Stimulated activated naive CD4-positive, alpha-beta T cell treated with Interleukin-2 at 50 U/mL for 16 hours (primary cell): ENCODE results near the gene SH3TC1.

Experiments
- DNase-seq: peaks from one replicate; lab custom pipeline; 2025; lab: John Stamatoyannopoulos, UW

Gene SH3TC1

DNA sequence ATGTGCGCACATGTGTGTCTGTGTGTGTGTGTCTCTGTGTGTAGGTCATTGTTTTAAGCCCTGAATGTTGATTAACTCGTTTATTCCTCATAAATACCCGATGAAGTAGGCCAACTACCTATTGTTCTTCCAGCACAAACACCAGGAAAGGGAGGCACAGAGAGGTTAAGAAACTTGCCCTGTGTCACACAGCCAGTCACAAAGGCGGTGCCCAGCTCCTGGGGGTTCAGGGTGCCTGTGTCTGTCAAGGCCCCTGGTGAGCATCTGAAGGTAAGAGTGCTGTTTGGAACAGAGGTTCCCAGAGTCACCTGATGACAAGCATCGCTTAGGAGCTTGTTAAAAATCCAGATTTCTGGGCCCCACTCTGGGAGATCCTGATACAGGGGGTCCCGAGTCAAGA is 18.0 kb upstream of the SH3TC1 start:
- DNase-seq, result no peak

- DNase-seq, result no peak
These were observed 17.2 kb upstream of the SH3TC1 start for GRCh38 chr4:8181844-8182243.

- DNase-seq, result no peak
These were observed 16.8 kb upstream of the SH3TC1 start for GRCh38 chr4:8182294-8182693.

DNA sequence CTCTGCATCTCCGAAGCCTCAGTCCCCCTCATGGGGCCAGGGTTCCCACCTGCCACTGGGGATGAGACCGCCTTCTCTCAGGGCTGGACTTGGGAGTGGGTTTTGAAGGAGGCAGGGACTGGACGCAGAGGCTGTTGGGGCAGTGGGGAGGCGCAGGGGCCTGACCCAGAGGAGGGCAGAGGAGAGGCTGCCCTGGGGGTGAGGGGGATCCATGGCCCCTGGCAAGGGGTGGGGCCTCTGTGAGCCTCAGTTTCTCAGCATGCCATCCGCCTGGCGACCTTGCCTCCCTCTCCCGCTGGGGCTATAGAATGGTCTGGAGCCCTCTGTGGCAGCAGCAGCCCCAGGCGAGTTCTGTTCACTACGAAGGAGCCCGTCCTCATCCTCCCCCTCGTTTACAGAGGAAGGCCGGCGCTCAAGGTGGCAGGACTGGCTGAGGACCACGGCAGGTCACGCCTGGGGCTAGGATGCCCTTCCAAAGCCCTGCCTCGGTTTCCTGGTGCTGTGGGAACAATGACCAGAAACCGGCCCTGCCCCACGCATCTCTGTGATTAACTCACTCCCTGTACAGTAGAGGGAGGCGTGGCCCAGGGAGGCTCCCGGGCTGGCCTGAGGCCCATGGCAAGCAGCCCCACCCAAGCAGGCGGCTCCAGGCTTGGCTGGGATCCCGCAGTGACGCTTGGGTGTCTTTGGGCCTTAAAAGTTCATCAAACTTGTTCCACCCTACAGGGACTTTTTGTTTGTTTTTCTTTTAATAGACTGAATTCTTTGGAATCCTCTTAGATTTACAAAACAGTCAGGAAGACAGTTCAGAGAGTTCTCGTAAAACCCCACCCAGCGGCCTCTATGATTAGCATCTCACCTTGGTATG is 16.0 kb upstream of the SH3TC1 start:
- no peak for DNase-seq

DNA sequence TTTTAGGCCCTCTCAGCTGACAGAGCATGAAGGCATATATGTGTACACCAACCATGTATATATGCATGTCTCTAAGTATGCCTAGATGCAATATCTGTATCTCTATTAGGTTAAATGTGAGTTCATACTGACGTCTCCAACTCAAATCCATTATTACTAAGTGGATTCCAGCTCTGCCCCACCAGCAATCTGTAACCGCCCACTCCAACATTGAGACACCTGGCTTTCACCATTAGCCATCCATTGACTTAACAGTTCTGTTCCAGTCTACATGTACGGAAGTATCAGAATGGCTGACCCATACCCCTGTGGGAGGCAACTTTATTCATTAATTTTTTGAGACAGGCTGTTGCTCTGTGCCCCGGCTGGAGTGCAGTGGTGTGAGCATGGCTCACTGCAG is 15.0 kb upstream of the SH3TC1 start:
- no peak for DNase-seq

DNA sequence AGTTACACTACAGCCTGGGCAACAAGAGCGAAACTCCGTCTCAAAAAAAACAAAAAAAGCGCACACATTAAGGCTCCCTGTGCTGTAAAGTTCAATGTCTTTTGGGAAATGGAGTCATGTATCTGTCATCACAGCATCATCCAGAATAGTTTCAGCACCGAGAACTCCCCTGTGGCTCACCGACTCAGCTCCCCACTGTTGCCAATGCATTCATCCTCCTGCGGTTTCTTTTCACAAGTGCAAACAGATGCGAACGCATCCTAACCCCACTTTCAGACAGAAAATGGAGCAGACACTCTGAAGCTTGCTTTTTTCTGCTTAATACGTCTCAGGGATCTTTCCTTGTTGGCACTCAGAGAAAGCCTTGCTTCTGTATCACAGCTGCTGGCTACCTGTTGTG is 13.8 kb upstream of the SH3TC1 start:
- DNase-seq, result no peak

GRCh38 chr4:8185930-8186329 is 13.2 kb upstream of the SH3TC1 start:
- no peak for DNase-seq

DNA sequence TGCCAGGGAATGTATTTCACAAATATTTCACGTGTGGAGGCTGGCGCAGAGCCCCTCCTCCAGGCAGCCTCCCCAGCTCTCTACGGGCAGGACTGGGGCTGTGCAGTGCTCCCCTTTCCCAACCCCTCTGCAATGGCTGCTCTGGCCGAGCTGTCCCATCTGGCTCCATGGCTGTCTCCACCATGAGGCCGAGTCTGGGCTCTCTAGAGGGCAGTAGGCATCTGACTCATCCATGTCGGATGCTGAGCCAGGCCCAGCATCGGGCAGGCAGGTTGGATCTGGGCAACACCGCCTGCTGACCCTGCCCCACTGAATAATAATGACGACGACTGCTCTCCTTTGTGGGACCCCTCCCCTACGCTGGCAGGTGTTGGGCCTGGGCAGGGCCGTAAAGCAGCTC is 11.0 kb upstream of the SH3TC1 start:
- DNase-seq, result no peak

DNA sequence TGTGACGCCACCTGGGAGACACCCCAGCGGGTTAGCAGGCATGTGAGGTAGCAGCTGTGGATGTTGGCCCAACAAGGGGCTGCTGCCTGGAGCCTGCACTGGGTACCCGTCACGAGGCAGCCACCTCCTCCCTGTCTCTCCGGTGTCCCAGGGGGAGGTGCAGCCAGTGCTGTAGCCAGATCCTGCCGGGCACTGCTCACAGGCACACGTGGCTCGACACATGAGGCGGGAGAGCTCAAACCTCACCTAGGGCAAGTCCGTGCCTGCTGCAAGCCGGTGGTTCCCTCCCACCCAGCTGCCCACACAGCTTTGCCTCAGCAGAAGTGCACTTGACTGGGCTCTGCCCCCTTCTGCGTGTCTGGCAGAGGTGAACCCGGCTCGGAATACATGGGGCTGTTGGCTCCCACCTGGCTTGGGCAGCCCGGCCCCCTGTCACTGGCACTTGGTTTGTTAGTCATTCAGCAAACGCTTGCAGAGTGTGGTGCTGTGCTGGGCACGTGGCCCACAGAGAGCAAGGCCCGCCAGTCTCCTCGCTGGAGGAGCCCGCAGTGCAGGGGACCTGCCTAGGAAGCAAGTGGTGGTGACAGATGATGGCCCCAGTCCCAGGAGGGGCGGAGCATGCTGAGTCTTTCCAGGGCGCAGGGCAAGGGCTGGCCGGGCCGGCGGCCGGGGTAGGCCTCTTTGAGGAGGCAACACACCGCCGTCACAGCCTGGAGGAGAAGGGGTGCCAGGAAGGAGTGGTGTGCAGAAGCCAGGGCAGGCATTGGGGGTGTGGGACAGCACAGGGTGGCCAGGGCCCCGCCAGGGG is 10.1 kb upstream of the SH3TC1 start:
- DNase-seq, result no peak

- no peak for DNase-seq
These were observed 9.3 kb upstream of the SH3TC1 start for GRCh38 chr4:8189551-8190466.

DNA sequence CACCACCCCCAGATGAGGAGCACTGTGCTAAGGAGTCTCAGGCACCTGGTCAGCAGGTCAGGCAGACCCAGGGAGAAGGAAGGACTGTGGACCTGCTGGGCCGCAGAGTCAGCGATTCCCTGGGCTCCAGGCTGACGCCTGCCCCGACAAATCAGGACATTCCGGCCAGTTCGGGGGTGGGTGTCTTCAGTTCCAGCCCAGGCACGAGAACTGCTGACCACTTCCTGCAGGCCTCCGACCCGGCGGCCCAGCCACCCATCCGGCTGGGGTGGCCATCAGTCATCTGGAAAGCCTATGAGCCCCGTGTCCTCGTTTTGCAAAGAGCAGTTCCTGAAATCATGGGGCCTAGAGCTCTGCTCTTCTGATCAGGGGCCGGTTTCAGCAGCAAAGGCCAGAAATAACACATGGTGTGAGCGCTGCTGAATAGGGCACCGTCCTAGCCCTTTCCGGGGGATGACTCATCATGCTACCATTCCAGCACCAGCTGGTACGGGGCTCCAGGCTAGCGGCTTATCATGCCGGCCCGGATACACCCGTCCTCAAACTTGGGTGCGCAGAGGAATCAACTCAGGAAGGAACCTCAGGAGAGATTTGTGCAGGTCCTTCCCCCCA is 7.8 kb upstream of the SH3TC1 start:
- DNase-seq, result no peak

- DNase-seq, result no peak
These were observed 6.0 kb upstream of the SH3TC1 start for GRCh38 chr4:8192748-8193738.

GRCh38 chr4:8194306-8195242 is 4.5 kb upstream of the SH3TC1 start:
- no peak for DNase-seq

GRCh38 chr4:8195431-8195830 is 3.7 kb upstream of the SH3TC1 start:
- no peak for DNase-seq

DNA sequence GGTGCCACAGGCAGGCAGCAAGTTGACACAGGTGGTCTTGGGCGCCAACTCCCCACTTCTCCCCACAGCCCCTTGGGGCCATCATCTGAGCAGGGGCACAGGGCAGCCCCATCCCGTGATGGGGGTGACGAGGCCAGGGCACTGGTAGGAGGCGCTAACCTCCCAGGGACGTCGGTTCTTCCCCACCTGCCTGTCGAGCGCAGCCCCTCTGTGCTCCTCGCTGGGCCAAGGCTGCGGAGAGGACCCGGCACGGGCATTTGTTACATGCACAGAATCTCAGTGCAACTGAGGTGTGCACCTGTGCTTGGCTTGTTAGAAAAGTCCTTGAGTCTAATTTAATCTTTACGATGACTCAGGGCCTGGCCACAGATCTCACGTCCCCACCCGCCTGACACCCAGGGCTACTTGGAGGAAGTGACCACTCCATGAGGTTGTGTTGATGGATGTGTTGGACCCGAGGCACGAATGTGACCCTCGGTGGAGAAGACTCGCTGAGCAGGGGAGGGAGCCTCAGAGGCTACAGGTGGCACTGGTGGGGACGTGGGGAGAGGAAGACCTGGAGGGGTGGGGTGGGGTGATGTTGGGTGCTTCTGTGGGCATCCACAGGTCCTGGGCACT is 3.1 kb upstream of the SH3TC1 start:
- no peak for DNase-seq

DNA sequence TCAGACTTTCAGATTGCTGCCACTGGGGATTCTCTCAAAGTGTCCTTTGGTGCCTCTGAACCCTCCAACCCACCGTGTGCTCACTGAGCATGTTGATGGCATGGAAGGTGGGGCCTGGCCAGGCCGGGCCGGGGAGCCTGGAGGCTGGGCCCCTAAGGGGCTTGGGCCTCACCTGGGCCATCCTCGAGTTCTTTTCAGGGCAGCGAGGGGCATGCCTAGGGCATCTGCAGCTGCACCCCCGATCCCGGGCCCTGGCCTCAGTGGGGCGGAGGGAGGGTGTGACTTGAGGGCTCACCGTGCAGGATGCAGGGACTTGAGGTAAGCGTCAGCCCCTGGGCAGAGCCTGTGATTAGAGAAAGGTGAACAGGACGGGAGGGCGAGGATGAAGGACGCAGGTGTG is 1.6 kb upstream of the SH3TC1 start:
- DNase-seq, result no peak

DNA sequence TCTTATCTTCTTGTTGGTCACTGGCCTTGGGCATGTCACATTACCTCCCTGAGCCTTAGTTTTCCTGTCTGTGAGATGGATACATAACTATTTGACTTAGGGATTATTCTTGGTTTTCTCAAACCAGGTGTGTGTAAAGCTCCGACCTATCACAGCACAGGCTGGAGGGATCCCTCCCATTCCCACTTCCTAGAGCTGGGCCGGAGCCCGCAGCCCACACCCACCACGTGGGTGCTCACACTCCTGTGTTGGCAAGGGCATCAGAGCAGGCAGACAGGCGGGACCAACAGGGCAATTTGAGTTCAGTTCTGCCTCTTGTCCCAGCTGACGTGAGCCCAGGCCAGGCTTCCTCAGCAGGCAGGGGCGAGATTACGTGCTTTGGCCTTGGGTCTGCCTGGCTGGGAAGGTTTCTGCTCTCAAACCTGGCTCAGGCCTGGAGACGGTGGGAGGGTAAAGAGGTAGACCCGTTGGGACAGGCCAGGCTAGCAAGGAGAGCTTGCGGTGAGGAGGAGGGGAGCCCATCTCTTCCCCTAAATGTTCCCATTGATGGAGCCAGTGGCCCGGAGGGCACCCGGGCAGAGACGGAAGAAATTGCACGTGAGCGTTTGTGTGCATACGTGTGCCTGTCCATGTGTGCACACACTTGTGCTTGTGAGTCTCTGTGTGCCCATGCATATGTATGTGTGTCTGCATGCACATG is 734 bp upstream of the SH3TC1 start:
- no peak for DNase-seq

DNA sequence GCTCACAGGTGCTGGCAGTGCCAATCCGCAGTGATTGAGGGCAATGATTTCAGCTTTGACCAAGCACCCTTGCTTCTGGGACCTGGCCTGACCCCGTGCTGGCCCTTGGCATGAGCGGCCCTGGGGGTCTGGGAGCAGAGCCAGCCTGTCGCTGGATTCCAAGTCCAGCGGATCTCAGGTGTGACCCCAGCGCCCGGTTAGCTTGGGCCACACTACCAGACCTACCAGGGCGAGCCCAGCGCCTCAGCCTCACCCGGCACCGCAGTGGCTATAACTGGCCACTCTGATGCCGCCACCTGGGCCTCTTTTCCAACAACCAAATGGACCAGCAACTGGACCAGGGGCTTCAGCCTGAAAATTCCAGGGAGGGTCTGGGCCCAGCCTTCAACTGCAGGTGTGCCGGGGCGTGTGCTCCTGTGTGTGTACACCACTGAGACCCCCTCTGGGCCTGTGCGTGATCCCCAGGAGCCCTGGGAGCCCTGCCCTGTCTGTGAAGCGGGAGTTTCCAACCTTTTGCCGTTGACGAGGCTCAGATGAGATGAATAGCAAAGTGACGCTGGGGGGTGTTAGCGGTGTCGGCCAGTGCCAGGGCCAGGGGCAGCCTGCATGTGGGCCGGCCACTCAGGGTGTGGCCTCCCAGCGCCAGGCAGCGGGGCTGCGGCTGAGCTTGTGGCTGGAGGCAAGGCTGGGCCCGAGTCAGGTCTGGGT is 658 bp downstream of the SH3TC1 start:
- DNase-seq, result no peak
